Loucy (cell line): ENCODE data around the gene AGO4.

Experiments used
- EZH2phosphoT487 ChIP-seq: fragments of 200-600 bp; IDR thresholded peaks from 2 replicates; pipeline ENCODE4 v1.6.1; 2018; ENCODE audit warnings: antibody characterized with exemption, mild to moderate bottlenecking, moderate library complexity, borderline replicate concordance
- TF ChIP-seq, protein P1 (sequence below): fragments of 200-600 bp; sonication (generic); conservative IDR thresholded peaks from 2 replicates; pipeline ENCODE4 v1.5.1; 2014; ENCODE audit warnings: mild to moderate bottlenecking, antibody characterized with exemption, low read length

DNA sequence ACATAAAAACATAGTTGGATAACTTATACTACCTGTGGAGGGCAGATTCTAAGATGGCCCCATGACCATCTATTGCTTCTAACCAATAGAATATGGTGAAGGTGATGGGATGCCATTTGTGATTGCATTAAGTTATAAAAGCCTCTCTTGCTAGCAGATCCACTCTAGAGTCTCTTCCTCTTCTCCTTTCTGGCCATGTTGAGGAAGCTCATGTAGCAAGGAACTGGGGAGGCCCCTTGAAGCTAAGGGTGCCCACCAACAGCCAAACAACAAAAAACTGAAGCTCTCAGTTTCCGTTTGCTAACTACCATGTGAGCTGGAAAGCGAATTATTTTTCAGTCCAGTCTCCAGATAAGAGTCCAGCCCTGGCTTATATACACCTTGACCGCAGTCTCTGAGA, 59.2 kb downstream of the AGO4 start:
- TF ChIP-seq, protein P1, sequence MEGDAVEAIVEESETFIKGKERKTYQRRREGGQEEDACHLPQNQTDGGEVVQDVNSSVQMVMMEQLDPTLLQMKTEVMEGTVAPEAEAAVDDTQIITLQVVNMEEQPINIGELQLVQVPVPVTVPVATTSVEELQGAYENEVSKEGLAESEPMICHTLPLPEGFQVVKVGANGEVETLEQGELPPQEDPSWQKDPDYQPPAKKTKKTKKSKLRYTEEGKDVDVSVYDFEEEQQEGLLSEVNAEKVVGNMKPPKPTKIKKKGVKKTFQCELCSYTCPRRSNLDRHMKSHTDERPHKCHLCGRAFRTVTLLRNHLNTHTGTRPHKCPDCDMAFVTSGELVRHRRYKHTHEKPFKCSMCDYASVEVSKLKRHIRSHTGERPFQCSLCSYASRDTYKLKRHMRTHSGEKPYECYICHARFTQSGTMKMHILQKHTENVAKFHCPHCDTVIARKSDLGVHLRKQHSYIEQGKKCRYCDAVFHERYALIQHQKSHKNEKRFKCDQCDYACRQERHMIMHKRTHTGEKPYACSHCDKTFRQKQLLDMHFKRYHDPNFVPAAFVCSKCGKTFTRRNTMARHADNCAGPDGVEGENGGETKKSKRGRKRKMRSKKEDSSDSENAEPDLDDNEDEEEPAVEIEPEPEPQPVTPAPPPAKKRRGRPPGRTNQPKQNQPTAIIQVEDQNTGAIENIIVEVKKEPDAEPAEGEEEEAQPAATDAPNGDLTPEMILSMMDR: no peak
- TF ChIP-seq EZH2phosphoT487: no peak
